DMS114 treated with DMSO at 0.1 percent for 48 hours (cell line): Measurements from ENCODE around the gene TROAP.
"Not testable (repeated sequence)": the region's sequence is repeated elsewhere in the genome, so short reads cannot be mapped to it uniquely, and the experiment has no call there.

ENCODE experiments used
- DNase-seq: peaks from one replicate; lab custom pipeline; 2025; ENCODE audit not compliant: unreplicated experiment; lab: John Stamatoyannopoulos, UW

The TROAP gene

GRCh38 chr12:49330032-49330619 lies 7.1 kb downstream of the TROAP start:
- no peak for DNase-seq

GRCh38 chr12:49330631-49331379 lies 7.8 kb downstream of the TROAP start:
- DNase-seq = no peak

GRCh38 chr12:49331380-49332222 lies 8.5 kb downstream of the TROAP start:
- DNase-seq = peak; percentile 42

GRCh38 chr12:49332441-49332861 lies 9.4 kb downstream of the TROAP start:
- no peak for DNase-seq

GRCh38 chr12:49332891-49333371 lies 9.9 kb downstream of the TROAP start:
- DNase-seq = no peak

- DNase-seq = not testable (repeated sequence)
These were observed 10.7 kb downstream of the TROAP start for GRCh38 chr12:49333778-49334177.

- DNase-seq = no peak
These were observed 11.2 kb downstream of the TROAP start for GRCh38 chr12:49334226-49334625.

- DNase-seq = no peak
These were observed 11.6 kb downstream of the TROAP start for GRCh38 chr12:49334681-49335080.

- no peak for DNase-seq
These were observed 12.3 kb downstream of the TROAP start for GRCh38 chr12:49335118-49335954.

- DNase-seq = no peak
These were observed 13.0 kb downstream of the TROAP start for GRCh38 chr12:49335955-49336644.

GRCh38 chr12:49336645-49337584 lies 13.9 kb downstream of the TROAP start, which contains the start of gene C1QL4:
TSS of gene C1QL4 (minus strand) at chr12:49337188. CDS start at chr12:49336477, 711 bp downstream.
- peak; percentile 39 for DNase-seq

GRCh38 chr12:49338830-49339463 lies 15.9 kb downstream of the TROAP start:
- DNase-seq = no peak

- no peak for DNase-seq
These were observed 16.4 kb downstream of the TROAP start for GRCh38 chr12:49339464-49339861.

- no peak for DNase-seq
These were observed 17.2 kb downstream of the TROAP start for GRCh38 chr12:49340095-49340870.

- DNase-seq = no peak
These were observed 18.1 kb downstream of the TROAP start for GRCh38 chr12:49340971-49341776.

- DNase-seq = no peak
These were observed 18.7 kb downstream of the TROAP start for GRCh38 chr12:49341777-49342065.
